Osteocyte (in vitro differentiated cells): ENCODE measurements around the gene TSPO. TPM values are rescaled to one million over a fixed set of nuclear protein-coding genes. Genes with fewer than 3 reads are reported as not detected.

ENCODE experiments used
- DNase-seq: peaks from one replicate; pipeline ENCODE4 v3.0.0; 2021; ENCODE audit warnings: mixed read lengths; ENCODE audit not compliant: unreplicated experiment; ENCODE audit errors: extremely low spot score
- H3K27ac Mint-ChIP-seq: one replicate; pipeline ENCODE4 v1.8.0; 2021; ENCODE audit warnings: mild to moderate bottlenecking, mixed read lengths; ENCODE audit not compliant: unreplicated experiment
- H3K27me3 Mint-ChIP-seq: one replicate; pipeline ENCODE4 v1.8.0; 2021; ENCODE audit warnings: mixed read lengths; ENCODE audit not compliant: unreplicated experiment
- H3K36me3 Mint-ChIP-seq: one replicate; pipeline ENCODE4 v1.8.0; 2021; ENCODE audit warnings: mixed read lengths; ENCODE audit not compliant: unreplicated experiment
- H3K4me1 Mint-ChIP-seq: one replicate; pipeline ENCODE4 v1.8.0; 2021; ENCODE audit warnings: mixed read lengths; ENCODE audit not compliant: unreplicated experiment
- H3K4me3 Mint-ChIP-seq: one replicate; pipeline ENCODE4 v1.8.0; 2021; ENCODE audit warnings: mild to moderate bottlenecking, moderate library complexity, mixed read lengths; ENCODE audit not compliant: unreplicated experiment
- H3K9me3 Mint-ChIP-seq: one replicate; pipeline ENCODE4 v1.8.0; 2021; ENCODE audit warnings: mixed read lengths; ENCODE audit not compliant: unreplicated experiment
- CTCF ChIP-seq: fragments of 200-600 bp; sonication (generic); IDR thresholded peaks from 2 replicates; pipeline ENCODE4 v1.5.0; 2021; ENCODE audit warnings: antibody characterized with exemption, mild to moderate bottlenecking, moderate library complexity
- total RNA-seq: library from RNA; stranded (reverse); gene quantifications from 2 replicates; pipeline ENCODE4 v1.2.1, GENCODE V29; 2021

Gene TSPO
- total RNA-seq, 1 donor from 2014 or later, result 70.6 TPM

GRCh38 chr22:43128116-43128515, 23.2 kb upstream of the TSPO start:
- no peak overlapping the region for H3K4me3 Mint-ChIP-seq
- TF ChIP-seq CTCF, result no peak
- peaks cover 11% of the 10 kb centered on the region for H3K4me1 Mint-ChIP-seq
- no peak overlapping the region for H3K27ac Mint-ChIP-seq
- H3K36me3 Mint-ChIP-seq, result peaks cover 1% of the 10 kb centered on the region
- no peaks in the 10 kb centered on the region for H3K9me3 Mint-ChIP-seq
- no peak for DNase-seq
- no peaks in the 10 kb centered on the region for H3K27me3 Mint-ChIP-seq

GRCh38 chr22:43128928-43129424, 22.4 kb upstream of the TSPO start:
- Mint-ChIP-seq H3K4me3 (no peak overlapping the region), H3K9me3 (no peaks in the 10 kb centered on the region), H3K27ac (no peak overlapping the region), H3K4me1 (peaks cover 11% of the 10 kb centered on the region), H3K36me3 (peaks cover 3% of the 10 kb centered on the region), H3K27me3 (no peaks in the 10 kb centered on the region)
- TF ChIP-seq CTCF, result no peak
- DNase-seq, result no peak

- Mint-ChIP-seq H3K27ac (no peak overlapping the region), H3K4me3 (no peak overlapping the region)
- DNase-seq, result no peak
Measured at GRCh38 chr22:43129426-43130425, 21.6 kb upstream of the TSPO start.

GRCh38 chr22:43131773-43132501, 19.4 kb upstream of the TSPO start:
- Mint-ChIP-seq H3K4me1 (peaks cover 7% of the 10 kb centered on the region), H3K9me3 (no peaks in the 10 kb centered on the region), H3K27ac (no peak overlapping the region), H3K4me3 (no peak overlapping the region), H3K36me3 (peaks cover 10% of the 10 kb centered on the region), H3K27me3 (no peaks in the 10 kb centered on the region)
- no peak for DNase-seq
- TF ChIP-seq CTCF, result no peak

More at GRCh38 chr22:43129426-43130425, 21.6 kb upstream of the TSPO start:
- Mint-ChIP-seq H3K27me3 (no peaks in the 10 kb centered on the region), H3K36me3 (peaks cover 5% of the 10 kb centered on the region), H3K4me1 (peaks cover 11% of the 10 kb centered on the region), H3K9me3 (no peaks in the 10 kb centered on the region)
- TF ChIP-seq CTCF, result no peak

- no peak overlapping the region for H3K27ac Mint-ChIP-seq
Measured at GRCh38 chr22:43133401-43133800, 18.0 kb upstream of the TSPO start.

More at GRCh38 chr22:43133401-43133800, 18.0 kb upstream of the TSPO start:
- Mint-ChIP-seq H3K4me1 (no peaks in the 10 kb centered on the region), H3K27me3 (no peaks in the 10 kb centered on the region), H3K4me3 (no peak overlapping the region), H3K36me3 (peaks cover 19% of the 10 kb centered on the region), H3K9me3 (no peaks in the 10 kb centered on the region)
- no peak for TF ChIP-seq CTCF
- DNase-seq, result no peak
